Brain microvascular endothelial cell (primary cell): ENCODE measurements around the gene PPFIA2.

Experiments used
- DNase-seq: peaks from one replicate; pipeline ENCODE4 v3.0.0-alpha.2; 2020
- H3K27ac ChIP-seq: fragments of 250-450 bp; sonication (Bioruptor Pico); 2 replicates; pipeline ENCODE4 v1.5.1; 2020; ENCODE audit warnings: mild to moderate bottlenecking, moderate library complexity
- H3K27me3 ChIP-seq: fragments of 250-450 bp; sonication (Bioruptor Pico); replicated peaks from 2 replicates; pipeline ENCODE4 v1.5.1; 2020; ENCODE audit warnings: mild to moderate bottlenecking
- H3K36me3 ChIP-seq: fragments of 250-450 bp; sonication (Bioruptor Pico); replicated peaks from 2 replicates; pipeline ENCODE4 v1.5.1; 2020; ENCODE audit warnings: mild to moderate bottlenecking
- H3K4me3 ChIP-seq: 2 replicates; pipeline ENCODE4 v1.5.1; 2011; ENCODE audit warnings: low read depth, mild to moderate bottlenecking, control low read depth, low read length, moderate library complexity
- CTCF ChIP-seq: IDR thresholded peaks from 2 replicates; pipeline ENCODE4 v1.5.1; 2011; ENCODE audit warnings: low read depth, mild to moderate bottlenecking, moderate library complexity, low read length, control low read depth, inconsistent platforms; ENCODE audit errors: missing control alignments
- in situ Hi-C: cut with HindIII; loops from 2 replicates; pipeline ENCODE4 v1.10.0; 2017; ENCODE audit warnings: low sequenced_read_pairs, low pct_ligation_motif_present

PPFIA2 gene

GRCh38 chr12:81465191-81465590 lies 294.0 kb downstream of the PPFIA2 start:
- H3K27me3 ChIP-seq, result no peaks in the 10 kb centered on the region
- no peak overlapping the region for H3K27ac ChIP-seq
- TF ChIP-seq CTCF, result no peak
- DNase-seq, result no peak
- no peak overlapping the region for H3K4me3 ChIP-seq
- H3K36me3 ChIP-seq, result no peaks in the 10 kb centered on the region
- in situ Hi-C loops, result no loop called here

GRCh38 chr12:81461163-81461562 lies 298.0 kb downstream of the PPFIA2 start:
- no peak for DNase-seq
- Histone ChIP-seq H3K36me3 (no peaks in the 10 kb centered on the region), H3K4me3 (no peak overlapping the region), H3K27me3 (no peaks in the 10 kb centered on the region), H3K27ac (no peak overlapping the region)
- TF ChIP-seq CTCF, result peak; percentile 18
- in situ Hi-C loops, result no loop called here

GRCh38 chr12:81450920-81451739 lies 308.0 kb downstream of the PPFIA2 start:
- in situ Hi-C loops, result no loop called here

GRCh38 chr12:81441629-81442028 lies 317.5 kb downstream of the PPFIA2 start:
- Histone ChIP-seq H3K27ac (no peak overlapping the region), H3K4me3 (no peak overlapping the region), H3K27me3 (no peaks in the 10 kb centered on the region), H3K36me3 (no peaks in the 10 kb centered on the region)
- no peak for TF ChIP-seq CTCF
- DNase-seq, result no peak
- in situ Hi-C loops, result no loop called here

More at GRCh38 chr12:81450920-81451739, 308.0 kb downstream of the PPFIA2 start:
- peak; percentile 76 for TF ChIP-seq CTCF
- DNase-seq, result peak; percentile 79
- H3K4me3 ChIP-seq, result no peak overlapping the region
- no peak overlapping the region for H3K27ac ChIP-seq
- no peaks in the 10 kb centered on the region for H3K27me3 ChIP-seq
- H3K36me3 ChIP-seq, result no peaks in the 10 kb centered on the region

- in situ Hi-C loops, result no loop called here
- no peaks in the 10 kb centered on the region for H3K36me3 ChIP-seq
These were observed 319.1 kb downstream of the PPFIA2 start for GRCh38 chr12:81440001-81440400.

More at GRCh38 chr12:81440001-81440400, 319.1 kb downstream of the PPFIA2 start:
- Histone ChIP-seq H3K27ac (no peak overlapping the region), H3K4me3 (no peak overlapping the region), H3K27me3 (no peaks in the 10 kb centered on the region)
- no peak for TF ChIP-seq CTCF
- no peak for DNase-seq
